ENCODE data around the gene ELL2. TPM values are rescaled to one million over a fixed set of nuclear protein-coding genes. Genes with fewer than 3 reads are reported as not detected.

ELL2 gene
- total and polyA plus RNA-seq, 2 of the 13 experiments (the other 11 are each of a cell fraction or from before 2014, with no cell fraction given): 78.9 to 97.1 TPM

DNA sequence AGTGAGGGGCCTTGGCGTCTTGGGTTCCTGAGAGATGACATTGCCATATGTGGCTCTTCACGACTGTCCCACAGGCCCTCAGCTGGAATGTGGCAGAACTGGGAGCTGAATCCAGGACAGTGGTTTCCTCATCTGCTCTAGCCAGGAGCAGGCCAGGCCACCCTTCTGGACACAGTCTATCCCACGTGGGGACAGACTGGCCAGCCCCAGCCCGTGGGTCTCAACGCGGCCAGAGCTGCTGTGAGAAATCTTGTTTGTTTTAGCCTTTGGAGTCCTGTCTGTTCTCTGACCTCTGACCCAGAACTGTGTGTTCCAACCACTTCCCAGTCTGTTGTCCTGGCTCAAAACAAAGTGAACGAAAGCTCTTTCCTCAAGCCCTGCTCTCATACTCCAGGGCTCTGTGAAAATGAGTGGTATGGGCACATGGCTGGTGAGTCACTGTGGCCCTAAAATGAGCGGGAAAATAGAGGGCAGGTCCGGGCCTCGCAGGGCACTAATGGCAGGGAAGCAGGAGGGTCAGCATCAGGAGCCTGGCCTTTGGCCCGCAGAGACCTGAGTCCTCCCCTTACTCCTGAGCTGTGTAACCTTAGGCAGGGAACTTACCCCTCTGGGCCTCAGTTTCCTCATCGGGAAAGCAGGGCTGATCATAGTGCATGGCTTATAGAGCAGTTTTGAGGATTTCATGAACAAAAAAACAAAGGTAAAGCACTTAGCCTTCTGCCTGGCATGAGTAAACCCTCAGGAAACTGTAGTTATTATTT is 104.3 kb downstream of the ELL2 start (continued):
- TF ChIP-seq, protein P1, sequence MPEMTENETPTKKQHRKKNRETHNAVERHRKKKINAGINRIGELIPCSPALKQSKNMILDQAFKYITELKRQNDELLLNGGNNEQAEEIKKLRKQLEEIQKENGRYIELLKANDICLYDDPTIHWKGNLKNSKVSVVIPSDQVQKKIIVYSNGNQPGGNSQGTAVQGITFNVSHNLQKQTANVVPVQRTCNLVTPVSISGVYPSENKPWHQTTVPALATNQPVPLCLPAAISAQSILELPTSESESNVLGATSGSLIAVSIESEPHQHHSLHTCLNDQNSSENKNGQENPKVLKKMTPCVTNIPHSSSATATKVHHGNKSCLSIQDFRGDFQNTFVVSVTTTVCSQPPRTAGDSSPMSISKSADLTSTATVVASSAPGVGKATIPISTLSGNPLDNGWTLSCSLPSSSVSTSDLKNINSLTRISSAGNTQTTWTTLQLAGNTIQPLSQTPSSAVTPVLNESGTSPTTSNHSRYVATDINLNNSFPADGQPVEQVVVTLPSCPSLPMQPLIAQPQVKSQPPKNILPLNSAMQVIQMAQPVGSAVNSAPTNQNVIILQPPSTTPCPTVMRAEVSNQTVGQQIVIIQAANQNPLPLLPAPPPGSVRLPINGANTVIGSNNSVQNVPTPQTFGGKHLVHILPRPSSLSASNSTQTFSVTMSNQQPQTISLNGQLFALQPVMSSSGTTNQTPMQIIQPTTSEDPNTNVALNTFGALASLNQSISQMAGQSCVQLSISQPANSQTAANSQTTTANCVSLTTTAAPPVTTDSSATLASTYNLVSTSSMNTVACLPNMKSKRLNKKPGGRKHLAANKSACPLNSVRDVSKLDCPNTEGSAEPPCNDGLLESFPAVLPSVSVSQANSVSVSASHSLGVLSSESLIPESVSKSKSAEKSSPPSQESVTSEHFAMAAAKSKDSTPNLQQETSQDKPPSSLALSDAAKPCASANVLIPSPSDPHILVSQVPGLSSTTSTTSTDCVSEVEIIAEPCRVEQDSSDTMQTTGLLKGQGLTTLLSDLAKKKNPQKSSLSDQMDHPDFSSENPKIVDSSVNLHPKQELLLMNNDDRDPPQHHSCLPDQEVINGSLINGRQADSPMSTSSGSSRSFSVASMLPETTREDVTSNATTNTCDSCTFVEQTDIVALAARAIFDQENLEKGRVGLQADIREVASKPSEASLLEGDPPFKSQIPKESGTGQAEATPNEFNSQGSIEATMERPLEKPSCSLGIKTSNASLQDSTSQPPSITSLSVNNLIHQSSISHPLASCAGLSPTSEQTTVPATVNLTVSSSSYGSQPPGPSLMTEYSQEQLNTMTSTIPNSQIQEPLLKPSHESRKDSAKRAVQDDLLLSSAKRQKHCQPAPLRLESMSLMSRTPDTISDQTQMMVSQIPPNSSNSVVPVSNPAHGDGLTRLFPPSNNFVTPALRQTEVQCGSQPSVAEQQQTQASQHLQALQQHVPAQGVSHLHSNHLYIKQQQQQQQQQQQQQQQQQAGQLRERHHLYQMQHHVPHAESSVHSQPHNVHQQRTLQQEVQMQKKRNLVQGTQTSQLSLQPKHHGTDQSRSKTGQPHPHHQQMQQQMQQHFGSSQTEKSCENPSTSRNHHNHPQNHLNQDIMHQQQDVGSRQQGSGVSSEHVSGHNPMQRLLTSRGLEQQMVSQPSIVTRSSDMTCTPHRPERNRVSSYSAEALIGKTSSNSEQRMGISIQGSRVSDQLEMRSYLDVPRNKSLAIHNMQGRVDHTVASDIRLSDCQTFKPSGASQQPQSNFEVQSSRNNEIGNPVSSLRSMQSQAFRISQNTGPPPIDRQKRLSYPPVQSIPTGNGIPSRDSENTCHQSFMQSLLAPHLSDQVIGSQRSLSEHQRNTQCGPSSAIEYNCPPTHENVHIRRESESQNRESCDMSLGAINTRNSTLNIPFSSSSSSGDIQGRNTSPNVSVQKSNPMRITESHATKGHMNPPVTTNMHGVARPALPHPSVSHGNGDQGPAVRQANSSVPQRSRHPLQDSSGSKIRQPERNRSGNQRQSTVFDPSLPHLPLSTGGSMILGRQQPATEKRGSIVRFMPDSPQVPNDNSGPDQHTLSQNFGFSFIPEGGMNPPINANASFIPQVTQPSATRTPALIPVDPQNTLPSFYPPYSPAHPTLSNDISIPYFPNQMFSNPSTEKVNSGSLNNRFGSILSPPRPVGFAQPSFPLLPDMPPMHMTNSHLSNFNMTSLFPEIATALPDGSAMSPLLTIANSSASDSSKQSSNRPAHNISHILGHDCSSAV (CRISPR knock-in tag; IDR thresholded peaks at IDR 0.05; ENCODE audit: borderline replicate concordance): no peak
- no peak for TF ChIP-seq IKZF1 (IDR thresholded peaks at IDR 0.05)
- TF ChIP-seq, protein P2, sequence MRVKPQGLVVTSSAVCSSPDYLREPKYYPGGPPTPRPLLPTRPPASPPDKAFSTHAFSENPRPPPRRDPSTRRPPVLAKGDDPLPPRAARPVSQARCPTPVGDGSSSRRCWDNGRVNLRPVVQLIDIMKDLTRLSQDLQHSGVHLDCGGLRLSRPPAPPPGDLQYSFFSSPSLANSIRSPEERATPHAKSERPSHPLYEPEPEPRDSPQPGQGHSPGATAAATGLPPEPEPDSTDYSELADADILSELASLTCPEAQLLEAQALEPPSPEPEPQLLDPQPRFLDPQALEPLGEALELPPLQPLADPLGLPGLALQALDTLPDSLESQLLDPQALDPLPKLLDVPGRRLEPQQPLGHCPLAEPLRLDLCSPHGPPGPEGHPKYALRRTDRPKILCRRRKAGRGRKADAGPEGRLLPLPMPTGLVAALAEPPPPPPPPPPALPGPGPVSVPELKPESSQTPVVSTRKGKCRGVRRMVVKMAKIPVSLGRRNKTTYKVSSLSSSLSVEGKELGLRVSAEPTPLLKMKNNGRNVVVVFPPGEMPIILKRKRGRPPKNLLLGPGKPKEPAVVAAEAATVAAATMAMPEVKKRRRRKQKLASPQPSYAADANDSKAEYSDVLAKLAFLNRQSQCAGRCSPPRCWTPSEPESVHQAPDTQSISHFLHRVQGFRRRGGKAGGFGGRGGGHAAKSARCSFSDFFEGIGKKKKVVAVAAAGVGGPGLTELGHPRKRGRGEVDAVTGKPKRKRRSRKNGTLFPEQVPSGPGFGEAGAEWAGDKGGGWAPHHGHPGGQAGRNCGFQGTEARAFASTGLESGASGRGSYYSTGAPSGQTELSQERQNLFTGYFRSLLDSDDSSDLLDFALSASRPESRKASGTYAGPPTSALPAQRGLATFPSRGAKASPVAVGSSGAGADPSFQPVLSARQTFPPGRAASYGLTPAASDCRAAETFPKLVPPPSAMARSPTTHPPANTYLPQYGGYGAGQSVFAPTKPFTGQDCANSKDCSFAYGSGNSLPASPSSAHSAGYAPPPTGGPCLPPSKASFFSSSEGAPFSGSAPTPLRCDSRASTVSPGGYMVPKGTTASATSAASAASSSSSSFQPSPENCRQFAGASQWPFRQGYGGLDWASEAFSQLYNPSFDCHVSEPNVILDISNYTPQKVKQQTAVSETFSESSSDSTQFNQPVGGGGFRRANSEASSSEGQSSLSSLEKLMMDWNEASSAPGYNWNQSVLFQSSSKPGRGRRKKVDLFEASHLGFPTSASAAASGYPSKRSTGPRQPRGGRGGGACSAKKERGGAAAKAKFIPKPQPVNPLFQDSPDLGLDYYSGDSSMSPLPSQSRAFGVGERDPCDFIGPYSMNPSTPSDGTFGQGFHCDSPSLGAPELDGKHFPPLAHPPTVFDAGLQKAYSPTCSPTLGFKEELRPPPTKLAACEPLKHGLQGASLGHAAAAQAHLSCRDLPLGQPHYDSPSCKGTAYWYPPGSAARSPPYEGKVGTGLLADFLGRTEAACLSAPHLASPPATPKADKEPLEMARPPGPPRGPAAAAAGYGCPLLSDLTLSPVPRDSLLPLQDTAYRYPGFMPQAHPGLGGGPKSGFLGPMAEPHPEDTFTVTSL (CRISPR knock-in tag; IDR thresholded peaks at IDR 0.05; ENCODE audit: borderline replicate concordance): peak; percentile 90; the same call in 1 of the 2 replicates
- peak; percentile 77 for TF ChIP-seq HNF4A (CRISPR knock-in tag; IDR thresholded peaks at IDR 0.05)
- TF ChIP-seq NR3C1 (CRISPR knock-in tag; IDR thresholded peaks at IDR 0.05): no peak
- no peak for TF ChIP-seq SUZ12 (IDR thresholded peaks at IDR 0.05; ENCODE audit: low read depth, low read length)
- TF ChIP-seq CREB1 (IDR thresholded peaks at IDR 0.05): 0 out of 2 replicates have a peak, but pooled peaks have one; percentile 2
- TF ChIP-seq CREB1 (CRISPR knock-in tag; IDR thresholded peaks at IDR 0.05): peak; percentile 62
- no peak for TF ChIP-seq ZNF660 (CRISPR knock-in tag; IDR thresholded peaks at IDR 0.05; ENCODE audit: borderline replicate concordance, low read depth)
- TF ChIP-seq, protein P3, sequence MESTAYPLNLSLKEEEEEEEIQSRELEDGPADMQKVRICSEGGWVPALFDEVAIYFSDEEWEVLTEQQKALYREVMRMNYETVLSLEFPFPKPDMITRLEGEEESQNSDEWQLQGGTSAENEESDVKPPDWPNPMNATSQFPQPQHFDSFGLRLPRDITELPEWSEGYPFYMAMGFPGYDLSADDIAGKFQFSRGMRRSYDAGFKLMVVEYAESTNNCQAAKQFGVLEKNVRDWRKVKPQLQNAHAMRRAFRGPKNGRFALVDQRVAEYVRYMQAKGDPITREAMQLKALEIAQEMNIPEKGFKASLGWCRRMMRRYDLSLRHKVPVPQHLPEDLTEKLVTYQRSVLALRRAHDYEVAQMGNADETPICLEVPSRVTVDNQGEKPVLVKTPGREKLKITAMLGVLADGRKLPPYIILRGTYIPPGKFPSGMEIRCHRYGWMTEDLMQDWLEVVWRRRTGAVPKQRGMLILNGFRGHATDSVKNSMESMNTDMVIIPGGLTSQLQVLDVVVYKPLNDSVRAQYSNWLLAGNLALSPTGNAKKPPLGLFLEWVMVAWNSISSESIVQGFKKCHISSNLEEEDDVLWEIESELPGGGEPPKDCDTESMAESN (CRISPR knock-in tag; conservative IDR thresholded peaks at IDR 0.05): peak; percentile 71; the same call in 1 of the 2 replicates

Measured in HepG2 (cell line).